PC-9 (cell line): ENCODE data around the gene FOXP1. TPM values are rescaled to one million over a fixed set of nuclear protein-coding genes. Genes with fewer than 3 reads are reported as not detected.

ENCODE experiments used
- BruUV-seq: library from RNA; stranded (reverse); fragments of 400-500 nt; replicated peaks from 2 replicates; lab custom pipeline; 2021; lab: Mats Ljungman, UMichigan
- CTCF ChIA-PET: fragments of 300-600 bp; sonication (Branson Sonifier 250); formaldehyde crosslinking; loops from one replicate; lab custom pipeline; 2022; ENCODE audit warnings: antibody characterized with exemption; lab: Charles Lee
- POLR2A ChIA-PET: fragments of 300-600 bp; sonication (Branson Sonifier 250); formaldehyde crosslinking; loops from one replicate; lab custom pipeline; 2022; ENCODE audit warnings: antibody characterized with exemption; ENCODE audit not compliant: unreplicated experiment; lab: Charles Lee
- DNase-seq, 2 experiments: peaks; one replicate each; pipeline versions ENCODE4 v3.0.0 to v3.0.0-alpha.2; 2015 to 2022; ENCODE audit warnings: mixed read lengths in 1 of 2
- H2AFZ ChIP-seq: fragments of 200-600 bp; sonication (generic); 2 replicates; pipeline ENCODE4 v1.8.1; 2017; ENCODE audit warnings: antibody characterized with exemption
- H3F3A ChIP-seq: fragments of 200-600 bp; sonication (generic); 2 replicates; pipeline ENCODE4 v1.8.1; 2017; ENCODE audit warnings: antibody characterized with exemption, mild to moderate bottlenecking, low read depth; ENCODE audit not compliant: insufficient read depth
- H3K27ac ChIP-seq: fragments of 200-600 bp; sonication (generic); 2 replicates; pipeline ENCODE4 v1.6.1; 2016; ENCODE audit warnings: mixed run types
- H3K27me3 ChIP-seq: fragments of 200-600 bp; sonication (generic); 2 replicates; pipeline ENCODE4 v1.6.1; 2016; ENCODE audit warnings: low read depth, mixed run types; ENCODE audit not compliant: insufficient read depth
- H3K36me3 ChIP-seq: fragments of 200-600 bp; sonication (generic); 2 replicates; pipeline ENCODE4 v1.6.1; 2016; ENCODE audit warnings: low read depth, mixed run types
- H3K4me1 ChIP-seq: fragments of 200-600 bp; sonication (generic); replicated peaks from 2 replicates; pipeline ENCODE4 v1.6.1; 2016; ENCODE audit warnings: mixed run types; ENCODE audit not compliant: insufficient read depth
- H3K4me2 ChIP-seq: fragments of 200-600 bp; sonication (generic); 2 replicates; pipeline ENCODE4 v1.6.1; 2017; ENCODE audit warnings: mixed run types
- H3K4me3 ChIP-seq: fragments of 200-600 bp; sonication (generic); 2 replicates; pipeline ENCODE4 v1.6.1; 2016; ENCODE audit warnings: mixed run types
- H3K79me2 ChIP-seq: fragments of 200-600 bp; sonication (generic); 2 replicates; pipeline ENCODE4 v1.6.1; 2017; ENCODE audit warnings: low read depth, mixed run types
- H3K9me2 ChIP-seq: fragments of 200-600 bp; sonication (generic); 2 replicates; pipeline ENCODE4 v1.8.1; 2017; ENCODE audit warnings: mild to moderate bottlenecking; ENCODE audit not compliant: insufficient read depth
- H3K9me3 ChIP-seq: fragments of 200-600 bp; sonication (generic); 2 replicates; pipeline ENCODE4 v1.8.1; 2016; ENCODE audit warnings: low read depth; ENCODE audit not compliant: insufficient read depth
- H4K20me1 ChIP-seq: fragments of 200-600 bp; sonication (generic); 2 replicates; pipeline ENCODE4 v1.8.1; 2017; ENCODE audit not compliant: insufficient read depth
- CTCF ChIP-seq: fragments of 200-600 bp; sonication (generic); conservative IDR thresholded peaks from 2 replicates; pipeline ENCODE4 v1.6.1; 2017; ENCODE audit warnings: mixed run types, antibody characterized with exemption, mild to moderate bottlenecking, moderate library complexity
- EZH2 ChIP-seq: fragments of 200-600 bp; sonication (generic); IDR thresholded peaks from 2 replicates; pipeline ENCODE4 v1.8.0; 2017; ENCODE audit warnings: antibody characterized with exemption, low read depth
- intact Hi-C: fragments of 100-400 bp; cut with micrococcal nuclease; formaldehyde crosslinking; loops from one replicate; pipeline ENCODE4 v1.10.0; 2022; ENCODE audit not compliant: unreplicated experiment
- total RNA-seq: library from RNA; stranded (reverse); gene quantifications from 2 replicates; pipeline ENCODE4 v1.2.3, GENCODE V29; 2021

The FOXP1 gene
- total RNA-seq, 1 experiment from 2014 or later: 33.3 TPM

- H3K4me2 ChIP-seq: no peak overlapping the region
- no peak for DNase-seq
Observed at GRCh38 chr3:71341721-71342120, 241.8 kb downstream of the FOXP1 start.

GRCh38 chr3:71339049-71339448, 244.5 kb downstream of the FOXP1 start:
- Histone ChIP-seq H3K27me3 (no peaks in the 10 kb centered on the region), H3K79me2 (no peaks in the 10 kb centered on the region), H3K4me3 (no peak overlapping the region), H3K4me1 (no peaks in the 10 kb centered on the region), H3K9me3 (no peaks in the 10 kb centered on the region), H3F3A (no peaks in the 10 kb centered on the region), H4K20me1 (no peaks in the 10 kb centered on the region), H2AFZ (no peak overlapping the region), H3K9me2 (no peaks in the 10 kb centered on the region), H3K36me3 (no peaks in the 10 kb centered on the region), H3K27ac (no peak overlapping the region), H3K4me2 (no peak overlapping the region)
- TF ChIP-seq EZH2 (no peak), CTCF (no peak)
- ChIA-PET POLR2A (no interaction called here), CTCF (no interaction called here)
- DNase-seq: no peak
- no TSS peak for BruUV-seq
- intact Hi-C loops: no loop called here

More at GRCh38 chr3:71341721-71342120, 241.8 kb downstream of the FOXP1 start:
- POLR2A ChIA-PET: no interaction called here
- Histone ChIP-seq H3K4me1 (no peaks in the 10 kb centered on the region), H3K79me2 (no peaks in the 10 kb centered on the region), H3K27me3 (no peaks in the 10 kb centered on the region), H3K27ac (no peak overlapping the region), H3K9me2 (no peaks in the 10 kb centered on the region), H3F3A (no peaks in the 10 kb centered on the region), H3K4me3 (no peak overlapping the region), H2AFZ (no peak overlapping the region), H3K36me3 (no peaks in the 10 kb centered on the region), H4K20me1 (no peaks in the 10 kb centered on the region), H3K9me3 (no peaks in the 10 kb centered on the region)
- no peak for TF ChIP-seq EZH2
- TF ChIP-seq CTCF: no peak
- CTCF ChIA-PET: no interaction called here
- intact Hi-C loops: loop anchor here (10.0 kb wide), 1 partner anchor 243 kb away; the partner anchor contains the start of gene FOXP1
- no TSS peak for BruUV-seq

GRCh38 chr3:71332813-71333212, 250.7 kb downstream of the FOXP1 start:
- no TSS peak for BruUV-seq
- no peaks in the 10 kb centered on the region for H3K36me3 ChIP-seq
- intact Hi-C loops: no loop called here

More at GRCh38 chr3:71332813-71333212, 250.7 kb downstream of the FOXP1 start:
- no peak overlapping the region for H2AFZ ChIP-seq
- no peaks in the 10 kb centered on the region for H3F3A ChIP-seq
- H3K9me2 ChIP-seq: no peaks in the 10 kb centered on the region
- TF ChIP-seq CTCF: no peak
- no peak for TF ChIP-seq EZH2
- ChIA-PET POLR2A (no interaction called here), CTCF (no interaction called here)
- no peaks in the 10 kb centered on the region for H3K27me3 ChIP-seq
- DNase-seq: no peak
- H3K79me2 ChIP-seq: no peaks in the 10 kb centered on the region
- H3K27ac ChIP-seq: no peak overlapping the region
- H3K9me3 ChIP-seq: no peaks in the 10 kb centered on the region
- no peaks in the 10 kb centered on the region for H4K20me1 ChIP-seq
- no peak overlapping the region for H3K4me2 ChIP-seq
- no peaks in the 10 kb centered on the region for H3K4me1 ChIP-seq
- H3K4me3 ChIP-seq: no peak overlapping the region
